OCI-LY7 (cell line): Measurements from ENCODE around the gene TMPRSS2. TPM values are rescaled to one million over a fixed set of nuclear protein-coding genes. Genes with fewer than 3 reads are reported as not detected.

Experiments used
- BruUV-seq: library from RNA; stranded (reverse); fragments of 400-500 nt; replicated peaks from 2 replicates; lab custom pipeline; 2021; lab: Mats Ljungman, UMichigan
- CTCF ChIA-PET: fragments of 300-600 bp; sonication (Branson Sonifier 250); formaldehyde crosslinking; loops from one replicate; lab custom pipeline; 2022; ENCODE audit warnings: antibody characterized with exemption; ENCODE audit not compliant: unreplicated experiment; lab: Charles Lee
- POLR2A ChIA-PET: fragments of 300-600 bp; sonication (Branson Sonifier 250); formaldehyde crosslinking; loops from one replicate; lab custom pipeline; 2022; ENCODE audit warnings: antibody characterized with exemption; lab: Charles Lee
- DNase-seq: peaks from one replicate; pipeline ENCODE4 v3.0.0-alpha.2; 2015; ENCODE audit warnings: low spot score
- H2AFZ ChIP-seq: fragments of 200-600 bp; sonication (generic), shearing (Covaris generic); 2 replicates; pipeline ENCODE4 v1.6.1; 2014; ENCODE audit warnings: mild to moderate bottlenecking, antibody characterized with exemption, low read length, moderate library complexity
- H3K27ac ChIP-seq: fragments of 200-600 bp; sonication (generic); 2 replicates; pipeline ENCODE4 v1.5.1; 2014; ENCODE audit warnings: mixed run types, low read depth, mild to moderate bottlenecking, moderate library complexity, low read length, inconsistent platforms; ENCODE audit not compliant: poor library complexity, severe bottlenecking
- H3K36me3 ChIP-seq: fragments of 200-600 bp; sonication (generic); 2 replicates; pipeline ENCODE4 v1.6.1; 2014; ENCODE audit warnings: mild to moderate bottlenecking, antibody characterized with exemption, low read length, moderate library complexity, mixed read lengths; ENCODE audit not compliant: insufficient read depth
- H3K4me1 ChIP-seq: fragments of 200-600 bp; sonication (generic); 2 replicates; pipeline ENCODE4 v1.5.1; 2014; ENCODE audit warnings: mild to moderate bottlenecking, low read length; ENCODE audit not compliant: insufficient read depth, poor library complexity, severe bottlenecking
- H3K4me2 ChIP-seq: fragments of 200-600 bp; sonication (generic); 2 replicates; pipeline ENCODE4 v1.6.1; 2014; ENCODE audit warnings: mild to moderate bottlenecking, low read length
- H3K4me3 ChIP-seq: fragments of 200-600 bp; sonication (generic); 2 replicates; pipeline ENCODE4 v1.5.1; 2014; ENCODE audit warnings: mild to moderate bottlenecking, low read depth, low read length; ENCODE audit not compliant: poor library complexity, severe bottlenecking
- H3K79me2 ChIP-seq: fragments of 200-600 bp; sonication (generic); 2 replicates; pipeline ENCODE4 v1.6.1; 2016; ENCODE audit warnings: low read depth, mild to moderate bottlenecking, low read length, moderate library complexity, mixed read lengths; ENCODE audit not compliant: insufficient read depth
- H3K9me2 ChIP-seq: fragments of 200-600 bp; sonication (generic); 2 replicates; pipeline ENCODE4 v1.6.1; 2016; ENCODE audit warnings: mild to moderate bottlenecking, low read length, mixed read lengths; ENCODE audit not compliant: insufficient read depth
- H3K9me3 ChIP-seq: fragments of 200-600 bp; sonication (generic); 2 replicates; pipeline ENCODE4 v1.6.1; 2014; ENCODE audit warnings: mild to moderate bottlenecking, mixed run types, low read length, mixed read lengths
- H4K20me1 ChIP-seq: fragments of 200-600 bp; sonication (generic); 2 replicates; pipeline ENCODE4 v1.6.1; 2014; ENCODE audit warnings: mild to moderate bottlenecking, antibody characterized with exemption, low read length, moderate library complexity, mixed read lengths; ENCODE audit not compliant: insufficient read depth
- CTCF ChIP-seq: fragments of 200-600 bp; sonication (generic); conservative IDR thresholded peaks from 2 replicates; pipeline ENCODE4 v1.5.1; 2014; ENCODE audit warnings: mild to moderate bottlenecking, antibody characterized with exemption, low read length, moderate library complexity, mixed read lengths
- EZH2phosphoT487 ChIP-seq: fragments of 200-600 bp; sonication (generic); IDR thresholded peaks from 2 replicates; pipeline ENCODE4 v1.6.1; 2018; ENCODE audit warnings: low read depth, borderline replicate concordance, mild to moderate bottlenecking, mixed run types, antibody characterized with exemption, low read length, moderate library complexity, mixed read lengths
- intact Hi-C: fragments of 100-400 bp; cut with micrococcal nuclease; formaldehyde crosslinking; loops from one replicate; pipeline ENCODE4 v1.10.0; 2022; ENCODE audit not compliant: unreplicated experiment
- total RNA-seq, 2 experiments: library from RNA; depleted of rRNA in 1 of 2; stranded (reverse); fragments of >200 nt in 1 of 2; shearing (Covaris generic) in 1 of 2; gene quantifications; 2 replicates each; pipeline ENCODE4 v1.2.3, GENCODE V29; 2014 to 2022

The TMPRSS2 gene
- total RNA-seq, 2 experiments from 2014 or later: 0.09 TPM; not detected in 1

- Histone ChIP-seq H3K4me2 (no peak overlapping the region), H4K20me1 (no peaks in the 10 kb centered on the region), H2AFZ (no peak overlapping the region), H3K9me3 (no peaks in the 10 kb centered on the region), H3K79me2 (no peaks in the 10 kb centered on the region), H3K9me2 (no peaks in the 10 kb centered on the region), H3K4me1 (no peaks in the 10 kb centered on the region), H3K4me3 (no peak overlapping the region), H3K36me3 (no peaks in the 10 kb centered on the region), H3K27ac (no peak overlapping the region)
- TF ChIP-seq EZH2phosphoT487 (no peak), CTCF (no peak)
- no peak for DNase-seq
- BruUV-seq: no TSS peak
- ChIA-PET POLR2A (interaction anchor here (0.6 kb wide), 1 partner anchor 1027 kb away, joined by 3 read pairs; no protein-coding TSS in a partner anchor), CTCF (no interaction called here)
- intact Hi-C loops: no loop called here
Observed at GRCh38 chr21:41536076-41536826, 28.3 kb upstream of the TMPRSS2 start.

GRCh38 chr21:41530366-41530765, 22.4 kb upstream of the TMPRSS2 start:
- TF ChIP-seq EZH2phosphoT487: no peak
- TF ChIP-seq CTCF: no peak
- no peaks in the 10 kb centered on the region for H3K79me2 ChIP-seq
- no peak for DNase-seq
- no peaks in the 10 kb centered on the region for H3K9me3 ChIP-seq
- intact Hi-C loops: no loop called here
- no peaks in the 10 kb centered on the region for H3K36me3 ChIP-seq
- H3K4me3 ChIP-seq: no peak overlapping the region
- no peak overlapping the region for H3K4me2 ChIP-seq
- no peak overlapping the region for H3K27ac ChIP-seq
- CTCF ChIA-PET: no interaction called here
- H4K20me1 ChIP-seq: no peaks in the 10 kb centered on the region
- BruUV-seq: no TSS peak
- no peak overlapping the region for H2AFZ ChIP-seq
- H3K9me2 ChIP-seq: no peaks in the 10 kb centered on the region
- no peaks in the 10 kb centered on the region for H3K4me1 ChIP-seq
- POLR2A ChIA-PET: no interaction called here

GRCh38 chr21:41529769-41530168, 21.8 kb upstream of the TMPRSS2 start:
- Histone ChIP-seq H2AFZ (no peak overlapping the region), H3K27ac (no peak overlapping the region), H3K4me1 (no peaks in the 10 kb centered on the region), H3K9me2 (no peaks in the 10 kb centered on the region), H3K36me3 (no peaks in the 10 kb centered on the region), H3K79me2 (no peaks in the 10 kb centered on the region), H3K4me2 (no peak overlapping the region), H3K9me3 (no peaks in the 10 kb centered on the region), H3K4me3 (no peak overlapping the region), H4K20me1 (no peaks in the 10 kb centered on the region)
- POLR2A ChIA-PET: no interaction called here
- CTCF ChIA-PET: no interaction called here
- intact Hi-C loops: no loop called here
- DNase-seq: no peak
- TF ChIP-seq CTCF: no peak
- no peak for TF ChIP-seq EZH2phosphoT487
- BruUV-seq: no TSS peak
